ENCODE results near the gene DLGAP1.

Gene DLGAP1

GRCh38 chr18:4284528-4284927, 170.6 kb downstream of the DLGAP1 start:
- no peak for DNase-seq

GRCh38 chr18:4283746-4284291, 171.3 kb downstream of the DLGAP1 start:
- DNase-seq: peak; percentile 45

DNA sequence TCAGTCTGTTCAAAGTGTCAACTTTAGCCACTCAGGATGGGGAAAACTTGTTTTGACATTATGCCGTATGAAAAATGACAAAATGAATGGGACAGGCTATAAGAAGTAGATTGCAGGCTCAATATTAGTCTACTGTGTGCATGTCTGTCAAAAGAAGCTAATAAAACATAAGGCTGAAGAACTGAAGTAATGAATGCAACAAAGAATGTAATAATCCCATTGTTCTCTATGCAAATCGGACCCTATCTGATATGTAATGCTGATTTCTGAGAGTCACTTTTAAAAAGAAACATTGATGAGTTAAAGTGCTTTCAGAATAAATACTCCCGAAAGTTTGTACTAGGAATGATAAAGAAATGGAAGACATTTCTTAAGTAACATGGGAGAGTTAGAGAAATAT, 172.2 kb downstream of the DLGAP1 start:
- DNase-seq: no peak

DNA sequence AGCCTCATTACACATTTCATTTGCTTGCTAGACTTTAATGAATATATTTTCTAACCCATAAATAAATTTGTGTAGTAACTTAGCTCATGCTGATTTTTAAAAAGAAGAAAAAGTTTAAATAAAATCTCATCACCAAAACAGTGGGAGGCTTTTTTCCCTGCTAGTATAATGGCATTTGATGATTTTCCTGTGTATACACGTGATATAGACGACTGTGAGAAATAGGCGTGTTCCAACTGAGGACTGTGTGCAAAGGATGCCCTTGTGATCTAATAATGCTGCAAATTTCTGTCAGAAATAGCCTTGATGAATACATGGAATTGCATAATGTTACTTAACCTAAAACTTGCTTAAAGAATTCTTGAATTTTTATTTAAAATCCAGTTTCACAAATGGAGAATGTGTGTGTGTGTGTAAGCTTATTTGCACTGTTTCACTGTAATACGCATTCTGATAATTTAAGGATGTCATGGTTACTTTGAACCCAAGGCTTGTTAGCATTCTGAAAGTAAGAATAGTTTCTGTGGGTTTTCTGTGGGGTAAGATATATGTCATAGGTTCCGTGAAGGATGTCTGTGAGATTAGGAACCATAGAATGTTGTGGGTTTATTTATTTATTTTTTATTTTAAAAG, 178.0 kb downstream of the DLGAP1 start:
- DNase-seq: no peak

DNA sequence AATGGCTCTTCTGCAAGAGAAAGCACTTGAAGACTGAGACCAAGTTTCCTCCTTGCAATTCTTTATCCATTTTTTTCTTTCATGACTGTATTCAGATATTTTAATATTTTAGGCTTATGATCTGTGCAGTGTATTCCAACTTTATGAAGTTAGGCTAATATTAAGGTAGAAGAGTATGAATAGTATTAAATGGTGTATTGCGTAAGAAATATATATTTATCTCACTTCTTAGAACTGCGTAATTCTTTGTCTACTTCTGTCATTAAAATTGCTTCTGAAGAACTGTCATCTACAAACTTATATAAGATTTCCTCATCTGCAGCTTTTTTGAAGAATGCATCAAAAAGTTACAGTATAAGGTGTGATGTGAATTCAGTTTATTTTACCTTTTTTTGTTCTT, 183.2 kb downstream of the DLGAP1 start:
- DNase-seq: no peak

DNA sequence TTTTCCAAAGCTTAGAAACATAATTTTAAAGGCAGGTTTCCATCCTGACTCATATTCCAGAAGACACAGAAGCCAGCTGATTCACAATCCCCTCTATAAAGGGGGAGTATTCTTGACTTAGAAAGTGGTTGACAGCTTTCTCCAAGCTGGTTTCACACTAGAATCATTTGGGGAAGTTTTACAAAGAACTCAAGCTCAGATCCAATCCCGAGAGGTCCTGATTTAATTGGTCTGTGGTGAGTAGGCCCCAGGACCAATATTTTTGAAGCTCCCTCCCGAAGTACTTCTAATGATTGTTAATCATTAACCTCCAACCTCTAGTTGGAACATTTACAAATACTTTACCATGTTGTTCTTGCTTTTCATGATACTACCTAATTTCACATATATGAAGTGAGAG, 184.1 kb downstream of the DLGAP1 start:
- no peak for DNase-seq

DNA sequence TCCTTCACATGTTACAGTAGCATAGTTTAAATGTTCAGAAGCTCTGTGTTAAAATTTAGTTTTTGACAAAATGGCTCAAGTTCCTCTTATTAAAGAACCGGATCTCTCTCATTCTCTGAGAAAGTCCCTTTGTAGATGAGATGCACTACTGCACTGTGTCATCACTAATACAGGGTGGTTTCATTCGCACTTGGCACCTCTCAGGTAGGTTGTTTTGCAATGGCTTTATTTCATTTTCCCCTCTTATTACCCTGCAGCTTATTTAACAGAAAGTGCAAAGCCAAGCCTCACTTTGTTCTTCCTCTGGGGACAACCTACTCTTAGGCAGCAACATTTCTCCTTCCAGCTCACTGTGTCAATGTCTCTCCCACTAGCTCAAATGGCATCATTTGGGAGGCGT, 185.1 kb downstream of the DLGAP1 start:
- DNase-seq: no peak

GRCh38 chr18:4267641-4268040, 187.5 kb downstream of the DLGAP1 start:
- DNase-seq: no peak

DNA sequence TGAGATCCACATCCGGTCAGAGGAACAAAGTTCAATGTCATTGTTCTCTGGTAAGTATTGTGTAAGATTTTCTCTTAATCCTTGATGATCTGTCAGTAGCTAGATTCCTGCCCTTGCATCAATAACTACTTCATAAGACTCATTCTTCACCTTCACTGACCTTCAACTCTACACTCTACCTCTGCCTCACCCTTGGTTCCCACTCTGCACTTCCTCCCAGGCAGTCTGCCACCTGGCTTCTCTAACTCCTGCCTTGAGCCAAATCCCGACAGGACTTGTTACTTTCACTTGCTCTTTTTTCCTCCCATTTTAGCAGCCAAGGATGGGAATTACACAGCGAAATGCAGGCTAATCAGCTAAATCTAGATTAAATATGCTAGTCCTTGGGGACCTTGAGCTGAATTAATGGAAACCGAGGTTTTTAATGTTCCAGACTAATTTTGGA, 190.7 kb downstream of the DLGAP1 start:
- no peak for DNase-seq

- no peak for DNase-seq
These were observed 195.0 kb downstream of the DLGAP1 start for GRCh38 chr18:4260107-4260506.

- DNase-seq: no peak
These were observed 198.2 kb downstream of the DLGAP1 start for GRCh38 chr18:4256766-4257417.

DNA sequence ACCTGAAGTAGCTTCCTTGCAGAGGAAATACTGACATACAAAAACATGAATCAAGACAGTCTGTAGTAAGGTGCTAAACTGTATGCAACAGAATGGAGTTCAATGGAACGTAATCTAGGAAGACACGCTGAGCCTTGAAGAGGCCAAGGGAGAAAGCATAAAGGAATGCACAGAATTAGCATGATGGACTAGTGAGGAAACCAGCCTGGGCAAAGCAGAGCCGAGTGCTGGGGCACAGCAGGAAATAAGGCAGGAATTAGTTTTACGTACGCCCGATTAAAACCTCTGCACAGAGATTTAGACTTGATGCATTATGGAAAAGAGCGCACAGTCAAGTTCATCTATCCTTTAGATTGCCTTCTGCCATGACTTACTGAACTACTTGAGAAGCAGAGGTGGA, 200.3 kb downstream of the DLGAP1 start:
- no peak for DNase-seq

DNA sequence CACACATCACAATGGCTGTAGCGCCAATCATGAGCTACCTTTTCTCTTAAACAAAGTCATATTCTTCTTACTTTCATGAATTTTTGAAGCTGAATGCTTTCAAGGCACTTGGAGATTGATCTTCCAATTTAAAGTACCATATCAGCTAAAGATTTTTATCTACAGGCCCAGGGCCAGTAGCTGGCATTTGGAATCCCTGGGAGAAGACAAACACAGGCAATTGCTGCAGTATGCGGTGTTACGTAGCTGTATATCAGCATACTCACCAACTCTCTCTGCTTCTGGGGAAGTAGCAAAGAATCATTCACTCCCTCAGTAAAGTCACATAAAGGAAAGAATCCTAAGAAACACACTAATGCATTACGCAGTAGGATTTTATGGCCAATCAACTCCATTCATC, 202.3 kb downstream of the DLGAP1 start:
- DNase-seq: no peak

DNA sequence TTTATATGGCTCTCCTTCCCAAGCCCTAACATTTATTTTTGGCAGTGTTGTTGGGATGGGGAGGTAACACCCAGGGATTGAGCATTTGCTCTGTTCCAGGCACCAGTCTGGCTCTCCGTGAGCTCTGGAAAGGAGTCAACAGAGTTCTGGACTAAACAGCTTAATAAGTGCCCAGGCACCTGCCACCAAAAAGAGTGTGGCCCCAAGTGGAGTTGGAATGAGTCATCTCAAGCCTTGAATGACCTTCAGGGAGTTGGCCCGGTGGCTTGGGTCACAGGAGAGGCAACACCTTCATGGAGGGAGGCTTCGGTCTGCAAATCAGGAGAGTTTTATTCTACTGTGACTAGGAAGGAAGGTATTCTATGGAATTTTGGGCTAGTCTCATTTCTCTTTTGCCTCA, 203.2 kb downstream of the DLGAP1 start:
- DNase-seq: no peak

GRCh38 chr18:4251206-4251605, 203.9 kb downstream of the DLGAP1 start:
- no peak for DNase-seq

GRCh38 chr18:4250141-4250540, 205.0 kb downstream of the DLGAP1 start:
- no peak for DNase-seq

DNA sequence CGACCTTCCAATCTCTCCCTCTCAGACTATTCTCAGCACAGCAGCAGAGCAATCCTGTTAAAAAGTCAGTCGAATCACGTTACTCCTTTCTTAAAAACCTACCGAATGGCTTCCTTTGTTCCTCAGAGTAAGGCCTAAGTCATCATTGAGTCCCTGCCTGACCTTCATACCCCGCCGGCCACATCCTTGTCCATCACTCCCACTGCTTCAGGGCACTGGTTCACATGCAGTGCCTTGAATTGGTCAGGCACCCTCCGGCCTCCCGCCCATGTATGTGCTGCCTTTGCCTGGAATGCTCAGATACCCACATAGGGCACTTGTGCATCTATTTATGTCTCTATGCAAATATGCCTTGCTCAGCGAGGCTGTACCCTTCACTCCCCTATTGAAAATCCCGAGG, 206.4 kb downstream of the DLGAP1 start:
- no peak for DNase-seq

DNA sequence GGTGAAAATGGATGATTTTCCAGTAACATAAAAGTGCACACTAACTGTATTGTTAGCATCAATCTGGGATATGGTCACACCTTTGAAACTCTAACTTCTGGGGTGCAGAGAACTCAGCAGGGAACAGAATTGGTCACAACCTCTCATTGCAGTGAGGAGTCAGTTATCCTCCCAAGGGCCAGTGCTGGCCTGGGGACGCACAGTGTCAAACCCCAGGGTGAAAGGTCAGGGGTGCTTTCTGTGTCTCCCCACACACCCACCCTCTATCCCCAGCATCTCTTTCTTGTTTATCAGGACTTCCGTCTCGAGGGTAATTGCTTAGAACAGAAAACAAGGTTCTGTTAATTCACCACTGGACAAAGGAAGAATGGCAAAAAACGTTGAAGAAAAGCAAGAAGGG, 208.7 kb downstream of the DLGAP1 start:
- no peak for DNase-seq

GRCh38 chr18:4245456-4245855, 209.7 kb downstream of the DLGAP1 start:
- DNase-seq: no peak

DNA sequence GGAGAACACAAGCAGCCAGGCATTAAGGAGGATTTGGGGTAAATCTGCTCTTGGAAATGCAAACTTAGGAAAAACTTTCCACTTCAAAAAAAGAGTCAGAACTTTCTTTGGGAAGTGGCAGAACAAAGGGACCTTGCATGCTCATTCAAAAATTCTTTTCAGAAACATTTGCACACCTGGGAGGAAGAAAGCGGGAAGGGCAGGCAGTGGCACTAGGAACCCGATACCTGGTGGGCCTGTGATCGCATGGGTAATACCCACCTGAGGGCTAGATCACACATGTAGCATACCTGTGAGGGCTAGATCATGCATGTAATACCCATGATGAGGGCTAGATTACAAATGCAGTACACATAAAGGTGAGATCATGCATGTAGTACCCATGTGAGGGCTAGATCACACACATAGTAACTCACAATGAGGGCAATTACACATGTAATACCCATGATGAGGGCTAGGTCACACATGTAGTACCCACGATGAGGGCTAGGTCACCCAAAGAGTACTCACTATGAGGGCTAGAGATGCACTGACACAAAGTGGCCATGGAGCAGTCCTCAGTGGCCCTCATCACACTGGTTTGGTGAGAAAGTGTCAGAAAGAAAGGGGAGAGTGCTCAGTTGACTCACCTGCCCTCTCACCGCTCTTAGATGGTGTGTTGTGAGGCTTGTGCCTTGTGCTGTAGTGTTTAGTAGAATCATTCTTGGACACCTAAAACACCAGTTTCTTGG, 212.5 kb downstream of the DLGAP1 start:
- no peak for DNase-seq

GRCh38 chr18:4241090-4241617, 214.0 kb downstream of the DLGAP1 start:
- no peak for DNase-seq

DNA sequence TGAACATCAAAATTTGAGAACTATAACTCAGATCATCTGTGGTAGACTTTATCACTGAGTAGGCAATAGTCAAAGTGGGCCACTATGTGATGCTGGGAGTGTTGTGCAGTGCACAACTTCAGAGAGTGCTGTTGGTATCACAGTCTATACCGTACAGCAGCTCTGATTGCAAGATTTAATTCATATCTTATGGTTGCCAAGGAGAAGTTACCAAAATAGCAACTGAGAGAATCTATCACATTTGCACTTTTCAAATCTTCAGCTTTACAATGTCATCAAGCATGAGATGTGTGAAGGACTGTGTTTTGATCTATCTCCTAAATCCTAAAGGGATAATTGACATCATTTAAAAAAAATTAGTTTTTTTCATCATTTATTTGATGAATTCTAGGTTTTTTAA, 216.1 kb downstream of the DLGAP1 start:
- no peak for DNase-seq

GRCh38 chr18:4237664-4238041, 217.5 kb downstream of the DLGAP1 start:
- no peak for DNase-seq

All from NCI-H510A treated with DMSO at 0.1 percent for 48 hours (cell line).